Testis (tissue), 3 donors: ENCODE measurements around the gene PRR5. TPM values are rescaled to one million over a fixed set of nuclear protein-coding genes. Genes with fewer than 3 reads are reported as not detected.

Experiments
- DNase-seq: peaks from one replicate; pipeline ENCODE4 v3.0.0-alpha.2; 2019
- H3K27ac ChIP-seq, 2 donors: fragments of 200-600 bp; sonication (generic); one replicate each; pipeline ENCODE4 v1.5.1; 2019
- H3K27me3 ChIP-seq: fragments of 200-600 bp; sonication (generic); one replicate; pipeline ENCODE4 v1.5.1; 2019
- H3K36me3 ChIP-seq: fragments of 200-600 bp; sonication (generic); one replicate; pipeline ENCODE4 v1.5.1; 2017; ENCODE audit warnings: low read depth; ENCODE audit errors: missing control alignments
- H3K4me1 ChIP-seq: fragments of 200-600 bp; sonication (generic); one replicate; pipeline ENCODE4 v1.5.1; 2019
- H3K4me3 ChIP-seq, 2 donors: fragments of 200-600 bp; sonication (generic); one replicate each; pipeline ENCODE4 v1.5.1; 2017 to 2019
- H3K9me3 ChIP-seq: fragments of 200-600 bp; sonication (generic); one replicate; pipeline ENCODE4 v1.5.1; 2017
- CTCF ChIP-seq, 3 experiments: fragments of 450-650 bp in 2 of 3; fragments of 200-600 bp in 1 of 3; sonication (generic) in 1 of 3; IDR thresholded peaks; one replicate each; pipeline ENCODE4 v1.5.1; 2016 to 2019; ENCODE audit warnings: antibody characterized with exemption in 3 of 3, mild to moderate bottlenecking in 2 of 3, moderate library complexity in 1 of 3
- POLR2A ChIP-seq: fragments of 450-650 bp; IDR thresholded peaks from one replicate; pipeline ENCODE4 v1.6.1; 2017; ENCODE audit warnings: antibody characterized with exemption, mild to moderate bottlenecking, moderate library complexity
- WGBS, 2 donors: methylation state at CpG; one replicate each; pipeline ENCODE4 v1.1.5; 2018; 5-methylcytosine and 5-hydroxymethylcytosine counted together
- intact Hi-C: fragments of 100-400 bp; cut with DNase I; formaldehyde crosslinking; loops from one replicate; pipeline ENCODE4 v1.15.1; 2023; ENCODE audit warnings: low total_unique reads
- polyA plus RNA-seq: library from polyadenylated mRNA; stranded (reverse); fragments of 350-450 nt; fragmentation: Illumina TruSeq; extraction: RNeasy Lipid Tissue Mini Kit (QIAGEN cat#74804); gene quantifications from one replicate; pipeline ENCODE4 v1.2.3, GENCODE V29; 2014; ENCODE audit warnings: low read depth, low replicate concordance; ENCODE audit not compliant: insufficient read depth
- total RNA-seq, 2 donors: library from RNA; depleted of rRNA; stranded (reverse); fragments of >200 nt; gene quantifications; one replicate each; pipeline ENCODE4 v1.2.3, GENCODE V29; 2016

Gene PRR5
- total and polyA plus RNA-seq, 3 donors from 2014 or later: 20.2 to 50.4 (median 38.4) TPM

- DNase-seq: no peak
These were observed 63.7 kb downstream of the PRR5 start for GRCh38 chr22:44765571-44766285.

GRCh38 chr22:44773082-44773481, 71.1 kb downstream of the PRR5 start:
- intact Hi-C loops: no loop called here
- TF ChIP-seq POLR2A: no peak
- no peak for TF ChIP-seq CTCF (IDR thresholded peaks at IDR 0.05)
- no peaks in the 10 kb centered on the region for H3K4me1 ChIP-seq
- no peak overlapping the region for H3K27ac ChIP-seq
- no peak overlapping the region for H3K4me3 ChIP-seq
- no peak for DNase-seq
- 75 to 97% methylated on average over 1 of the region's 1 CpG for WGBS, 2 donors
- no peaks in the 10 kb centered on the region for H3K27me3 ChIP-seq
- no peaks in the 10 kb centered on the region for H3K36me3 ChIP-seq
- no peaks in the 10 kb centered on the region for H3K9me3 ChIP-seq

More at GRCh38 chr22:44765571-44766285, 63.7 kb downstream of the PRR5 start:
- 68 to 80% methylated on average over 16 to 22 of the region's 23 CpGs for WGBS, 2 donors
- H3K9me3 ChIP-seq: no peaks in the 10 kb centered on the region
- intact Hi-C loops: no loop called here
- TF ChIP-seq CTCF (IDR thresholded peaks at IDR 0.05) (no peak), POLR2A (no peak)
- H3K27ac ChIP-seq: no peak overlapping the region
- H3K36me3 ChIP-seq: no peaks in the 10 kb centered on the region
- H3K27me3 ChIP-seq: no peaks in the 10 kb centered on the region
- no peaks in the 10 kb centered on the region for H3K4me1 ChIP-seq
- H3K4me3 ChIP-seq: no peak overlapping the region

GRCh38 chr22:44775862-44776261, 73.9 kb downstream of the PRR5 start:
- Histone ChIP-seq H3K4me3 (no peak overlapping the region), H3K27ac (no peak overlapping the region), H3K9me3 (no peaks in the 10 kb centered on the region), H3K27me3 (no peaks in the 10 kb centered on the region), H3K4me1 (no peaks in the 10 kb centered on the region), H3K36me3 (no peaks in the 10 kb centered on the region)
- 90 to 98% methylated on average over 5 of the region's 5 CpGs for WGBS, 2 donors
- intact Hi-C loops: no loop called here
- DNase-seq: no peak
- TF ChIP-seq POLR2A: no peak
- no peak for TF ChIP-seq CTCF (IDR thresholded peaks at IDR 0.05)

GRCh38 chr22:44776605-44777363, 74.8 kb downstream of the PRR5 start:
- intact Hi-C loops: no loop called here
- Histone ChIP-seq H3K36me3 (no peaks in the 10 kb centered on the region), H3K4me3 (no peak overlapping the region), H3K27ac (no peak overlapping the region), H3K4me1 (no peaks in the 10 kb centered on the region), H3K27me3 (no peaks in the 10 kb centered on the region), H3K9me3 (no peaks in the 10 kb centered on the region)
- WGBS, 2 donors: 88 to 91% methylated on average over 16 of the region's 16 CpGs
- TF ChIP-seq CTCF (IDR thresholded peaks at IDR 0.05) (no peak), POLR2A (no peak)
- no peak for DNase-seq
